HCEC 1CT (cell line): ENCODE data around the gene PTPRT.

Experiments
- DNase-seq: peaks from one replicate; pipeline ENCODE4 v3.0.0-alpha.2; 2017

PTPRT gene

GRCh38 chr20:42701948-42702347, 487.8 kb downstream of the PTPRT start:
- no peak for DNase-seq

- DNase-seq: no peak
Measured at GRCh38 chr20:42700372-42700771, 489.3 kb downstream of the PTPRT start.

GRCh38 chr20:42697962-42698361, 491.7 kb downstream of the PTPRT start:
- no peak for DNase-seq

- DNase-seq: no peak
Measured at GRCh38 chr20:42690842-42691437, 498.8 kb downstream of the PTPRT start.

- DNase-seq: no peak
Measured at GRCh38 chr20:42688576-42688975, 501.1 kb downstream of the PTPRT start.

- DNase-seq: no peak
Measured at GRCh38 chr20:42686057-42686456, 503.6 kb downstream of the PTPRT start.

- no peak for DNase-seq
Measured at GRCh38 chr20:42678895-42679294, 510.8 kb downstream of the PTPRT start.

- no peak for DNase-seq
Measured at GRCh38 chr20:42656130-42656529, 533.6 kb downstream of the PTPRT start.

- no peak for DNase-seq
Measured at GRCh38 chr20:42652266-42652665, 537.4 kb downstream of the PTPRT start.

GRCh38 chr20:42650191-42650746, 539.4 kb downstream of the PTPRT start:
- no peak for DNase-seq

- no peak for DNase-seq
Measured at GRCh38 chr20:42649748-42650147, 540.0 kb downstream of the PTPRT start.

GRCh38 chr20:42646250-42646649, 543.5 kb downstream of the PTPRT start:
- DNase-seq: no peak

- no peak for DNase-seq
Measured at GRCh38 chr20:42641886-42642285, 547.8 kb downstream of the PTPRT start.

- no peak for DNase-seq
Measured at GRCh38 chr20:42639140-42639539, 550.6 kb downstream of the PTPRT start.

- DNase-seq: no peak
Measured at GRCh38 chr20:42635699-42636411, 553.9 kb downstream of the PTPRT start.

GRCh38 chr20:42634156-42634555, 555.5 kb downstream of the PTPRT start:
- DNase-seq: no peak

GRCh38 chr20:42628683-42629082, 561.0 kb downstream of the PTPRT start:
- DNase-seq: no peak

GRCh38 chr20:42613076-42613475, 576.6 kb downstream of the PTPRT start:
- DNase-seq: no peak

- DNase-seq: no peak
Measured at GRCh38 chr20:42611889-42612837, 577.5 kb downstream of the PTPRT start.

GRCh38 chr20:42611423-42611822, 578.3 kb downstream of the PTPRT start:
- no peak for DNase-seq

GRCh38 chr20:42610070-42610469, 579.6 kb downstream of the PTPRT start:
- no peak for DNase-seq

GRCh38 chr20:42609618-42610017, 580.1 kb downstream of the PTPRT start:
- no peak for DNase-seq
